ENCODE measurements around the gene SIGLEC12. TPM values are rescaled to one million over a fixed set of nuclear protein-coding genes. Genes with fewer than 3 reads are reported as not detected.

The SIGLEC12 gene
- total RNA-seq, 1 experiment from 2014 or later: not detected

- H3K27me3 ChIP-seq (ENCODE audit: control insufficient read depth, insufficient read depth, low read length): no peaks in the 10 kb centered on the region; the same call in 1 of the 2 replicates
These were observed 13.1 kb downstream of the SIGLEC12 start for GRCh38 chr19:51488491-51488890.

GRCh38 chr19:51485960-51486660, 15.5 kb downstream of the SIGLEC12 start:
- no peak for TF ChIP-seq TCF7L2 (IDR thresholded peaks at IDR 0.05; ENCODE audit: low read depth, low read length)
- no peak for TF ChIP-seq CTCF (IDR thresholded peaks at IDR 0.05)
- no peak for TF ChIP-seq POLR2AphosphoS5 (IDR thresholded peaks at IDR 0.05; ENCODE audit: low read depth, low read length)
- no peak for TF ChIP-seq SIN3A (IDR thresholded peaks at IDR 0.05; ENCODE audit: borderline replicate concordance, insufficient read depth, low read depth, low read length)
- no peak for TF ChIP-seq REST (IDR thresholded peaks at IDR 0.05; ENCODE audit: insufficient read depth in 1 of 2, low read depth in 2 of 2, low read length in 1 of 2)
- Histone ChIP-seq H3K27me3 (ENCODE audit: control insufficient read depth, insufficient read depth, low read length) (no peaks in the 10 kb centered on the region; the same call in 1 of the 2 replicates), H3K4me1 (ENCODE audit: control insufficient read depth, insufficient read depth, low read length) (no peaks in the 10 kb centered on the region), H3K27ac (ENCODE audit: low read length) (no peak overlapping the region), H3K9me3 (ENCODE audit: control insufficient read depth, insufficient read depth, low read depth, low read length) (no peaks in the 10 kb centered on the region), H3K36me3 (ENCODE audit: control insufficient read depth, insufficient read depth, low read length) (no peaks in the 10 kb centered on the region), H3K4me3 (ENCODE audit: low read depth in 2 of 2, low read length in 2 of 2) (no peak overlapping the region)
- BruUV-seq (replicated peaks): no TSS peak
- intact Hi-C loops (cut with micrococcal nuclease; ENCODE audit: unreplicated experiment): no loop called here
- in situ Hi-C loops (cut with HindIII; ENCODE audit: low pct_unique_long_range_greater_than_20kb, low sequenced_read_pairs): no loop called here
- POLR2A ChIA-PET: interaction anchor here (0.7 kb wide), 1 partner anchor 105 kb away, joined by 4 read pairs; no protein-coding TSS in a partner anchor
- CTCF ChIA-PET: no interaction called here
- no peak for DNase-seq (ENCODE audit: low read depth, low spot score)
- no peak for ATAC-seq

More at GRCh38 chr19:51488491-51488890, 13.1 kb downstream of the SIGLEC12 start:
- Histone ChIP-seq H3K4me1 (ENCODE audit: control insufficient read depth, insufficient read depth, low read length) (no peaks in the 10 kb centered on the region), H3K36me3 (ENCODE audit: control insufficient read depth, insufficient read depth, low read length) (no peaks in the 10 kb centered on the region), H3K4me3 (ENCODE audit: low read depth in 2 of 2, low read length in 2 of 2) (no peak overlapping the region), H3K27ac (ENCODE audit: low read length) (no peak overlapping the region), H3K9me3 (ENCODE audit: control insufficient read depth, insufficient read depth, low read depth, low read length) (no peaks in the 10 kb centered on the region)
- ChIA-PET POLR2A (no interaction called here), CTCF (no interaction called here)
- DNase-seq (ENCODE audit: low read depth, low spot score) (no peak), ATAC-seq (no peak)
- in situ Hi-C loops (cut with HindIII; ENCODE audit: low pct_unique_long_range_greater_than_20kb, low sequenced_read_pairs) (no loop called here), intact Hi-C loops (cut with micrococcal nuclease; ENCODE audit: unreplicated experiment) (no loop called here)
- TF ChIP-seq POLR2AphosphoS5 (IDR thresholded peaks at IDR 0.05; ENCODE audit: low read depth, low read length) (no peak), CTCF (IDR thresholded peaks at IDR 0.05) (no peak), SIN3A (IDR thresholded peaks at IDR 0.05; ENCODE audit: borderline replicate concordance, insufficient read depth, low read depth, low read length) (no peak), TCF7L2 (IDR thresholded peaks at IDR 0.05; ENCODE audit: low read depth, low read length) (no peak), REST (IDR thresholded peaks at IDR 0.05; ENCODE audit: insufficient read depth in 1 of 2, low read depth in 2 of 2, low read length in 1 of 2) (no peak)
- BruUV-seq (replicated peaks): no TSS peak

Data from Panc1 (cell line).